Activated CD8-positive, alpha-beta memory T cell treated with anti-CD3 and anti-CD28 coated beads, Interleukin-2, amount 50 U/mL, for 4 hours (primary cell): ENCODE data around the gene CERS4.
"Not testable (repeated sequence)": the region's sequence is repeated elsewhere in the genome, so short reads cannot be mapped to it uniquely, and the experiment has no call there.

Experiments
- DNase-seq: peaks from one replicate; pipeline ENCODE4 v3.0.0-alpha.2; 2020

CERS4 gene

DNA sequence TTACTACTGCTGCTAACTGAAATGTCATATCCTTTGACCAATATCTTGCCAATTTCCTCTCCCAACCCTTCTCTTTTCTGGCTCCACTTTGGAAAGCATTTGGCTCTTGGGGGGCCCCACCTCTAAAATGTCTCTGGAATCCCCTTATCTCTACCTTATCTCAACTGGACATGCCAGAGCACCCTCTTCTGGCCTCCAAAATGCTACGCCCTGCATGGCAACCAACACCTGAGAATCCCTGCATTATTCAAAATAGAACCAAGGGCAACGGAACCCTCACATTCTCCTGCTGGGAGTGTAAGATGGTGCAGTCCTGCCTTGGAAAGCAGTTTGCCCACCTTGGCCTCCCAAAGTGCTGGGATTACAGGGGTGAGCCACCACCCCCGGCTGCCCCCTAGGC, 35.3 kb downstream of the CERS4 start:
- DNase-seq: no peak

DNA sequence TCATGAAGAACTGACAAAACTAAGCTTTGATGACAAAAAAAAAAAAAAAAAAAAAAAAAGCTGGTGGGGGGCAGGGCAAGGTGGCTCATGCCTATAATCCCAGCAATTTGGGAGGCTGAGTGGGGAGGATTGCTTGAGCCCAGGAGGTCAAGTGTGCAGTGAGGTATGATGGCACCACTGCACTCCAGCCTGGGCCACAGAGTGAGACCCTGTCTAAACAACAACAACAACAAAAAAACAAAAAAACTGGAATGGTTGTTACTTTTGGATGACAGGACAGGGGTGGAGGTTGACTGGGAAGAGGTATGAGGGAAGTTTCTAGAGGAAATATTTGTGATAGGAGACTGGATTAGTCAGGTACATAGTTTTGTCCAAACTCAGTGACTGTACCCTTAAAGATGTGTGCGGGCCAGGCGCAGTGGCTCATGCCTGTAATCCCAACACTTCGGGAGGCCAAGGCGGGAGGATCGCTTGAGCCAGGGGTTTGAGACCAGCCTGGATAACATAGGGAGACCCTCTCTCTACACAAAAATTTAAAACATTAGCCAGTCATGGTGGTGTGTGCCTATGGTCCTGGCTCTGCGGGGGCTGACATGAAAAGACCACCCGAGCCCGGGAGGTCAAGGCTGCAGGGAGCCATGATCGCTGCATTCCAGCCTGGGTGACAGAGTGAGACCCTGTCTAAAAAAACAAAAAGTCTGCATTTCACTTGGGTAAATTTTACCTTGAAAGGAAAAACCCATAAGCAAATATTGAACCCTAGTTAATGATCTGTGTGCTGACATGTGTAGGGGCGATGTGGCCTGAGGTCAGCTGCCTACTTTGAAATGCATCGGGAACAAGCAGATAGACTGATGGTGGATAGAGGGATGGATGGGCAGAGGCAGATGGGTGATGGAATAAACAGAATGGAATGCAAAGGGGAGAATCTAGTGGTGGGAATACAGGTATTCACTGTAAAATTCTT, 37.0 kb downstream of the CERS4 start:
- no peak for DNase-seq

DNA sequence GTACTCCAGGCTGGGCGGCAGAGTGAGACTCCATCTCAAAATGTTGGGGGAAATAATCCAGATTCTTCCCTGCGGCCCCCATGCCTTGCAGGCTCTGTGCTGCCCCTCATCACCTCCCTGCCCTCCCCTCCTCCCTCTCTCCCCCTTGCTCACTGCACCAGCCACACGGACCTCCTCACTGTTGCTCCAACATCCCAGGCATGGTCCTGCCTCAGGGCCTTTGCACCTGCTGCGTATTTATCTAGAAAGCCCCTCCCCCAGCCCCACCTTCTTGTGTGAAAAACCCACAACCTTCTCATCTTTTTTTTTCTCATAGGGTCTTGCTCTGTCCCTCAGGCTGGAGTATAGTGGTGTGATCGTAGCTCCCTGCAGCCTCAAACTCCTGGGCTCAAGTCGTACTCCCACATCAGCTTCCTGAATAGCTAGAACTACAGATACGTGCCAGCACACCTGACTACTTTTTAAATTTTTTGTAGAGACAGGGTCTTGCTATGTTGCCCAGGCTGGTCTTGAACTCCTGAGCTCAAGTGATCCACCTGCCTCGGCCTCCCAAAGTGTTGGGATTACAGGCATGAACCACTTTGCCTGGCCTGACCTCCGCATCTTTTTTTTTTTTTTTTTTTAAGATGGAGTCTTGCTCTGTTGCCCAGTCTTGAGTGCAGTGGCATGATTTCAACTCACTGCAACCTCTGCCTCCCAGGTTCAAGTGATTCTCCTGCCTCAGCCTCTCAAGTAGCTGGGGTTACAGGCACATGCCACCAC, 38.1 kb downstream of the CERS4 start:
- DNase-seq: not testable (repeated sequence)

DNA sequence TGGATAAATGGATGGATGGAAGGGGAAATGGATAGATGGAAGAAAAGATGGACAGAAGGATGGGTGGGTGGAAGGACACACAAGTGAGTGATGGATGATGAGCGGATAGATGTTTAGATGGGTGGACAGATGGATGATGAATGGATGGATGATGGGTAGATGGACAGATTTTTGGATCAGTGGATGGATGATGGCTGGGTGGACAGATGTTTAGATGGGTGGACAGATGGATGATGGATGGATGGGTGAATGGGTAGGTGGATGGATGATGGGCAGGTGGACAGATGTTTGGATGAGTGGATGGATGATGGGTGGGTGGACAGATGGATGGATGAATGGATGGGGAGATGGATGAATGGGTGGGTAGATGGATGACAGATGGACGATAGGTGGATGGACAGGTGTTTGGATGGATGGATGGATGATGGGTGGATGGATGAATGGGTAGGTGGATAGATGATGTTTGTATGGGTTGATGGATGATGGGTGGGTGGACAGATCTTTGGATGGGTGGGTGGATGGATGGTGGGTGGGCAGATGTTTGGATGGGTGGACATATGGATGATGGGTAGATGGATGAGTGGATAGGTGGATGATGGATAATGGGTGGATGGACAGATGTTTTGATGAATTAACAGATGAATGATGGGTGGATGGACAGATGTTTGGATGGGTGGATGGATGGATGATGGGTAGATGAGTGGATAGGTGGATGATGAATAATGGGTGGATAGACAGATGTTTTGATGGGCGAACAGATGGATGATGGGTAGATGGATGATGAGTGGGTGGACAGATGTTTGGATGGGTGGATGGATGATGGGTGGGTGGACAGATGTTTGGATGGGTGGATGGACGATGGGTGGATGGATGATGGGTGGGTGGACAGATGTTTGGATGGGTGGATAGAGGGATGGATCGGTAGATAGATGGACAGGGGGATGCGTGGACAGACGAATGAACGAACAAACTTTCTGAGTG, 39.5 kb downstream of the CERS4 start:
- no peak for DNase-seq

DNA sequence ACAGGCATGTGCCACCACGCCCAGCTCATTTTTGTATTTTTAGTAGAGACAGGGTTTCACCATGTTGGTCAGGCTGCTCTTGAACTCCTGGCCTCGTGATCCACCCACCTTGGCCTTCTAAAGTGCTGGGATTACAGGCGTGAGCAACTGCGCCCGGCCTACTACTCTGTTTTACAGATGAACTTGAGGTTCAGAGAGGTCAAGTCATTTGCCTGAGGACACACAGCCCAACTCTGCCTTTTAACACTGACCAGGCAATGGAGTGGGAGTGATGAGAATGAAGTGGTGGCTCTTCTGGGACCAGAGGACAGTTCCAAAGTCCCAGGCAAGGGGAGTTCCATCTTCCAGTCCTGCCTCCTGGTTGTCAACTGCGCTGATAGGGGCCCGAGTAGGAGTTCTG, 41.4 kb downstream of the CERS4 start:
- no peak for DNase-seq

DNA sequence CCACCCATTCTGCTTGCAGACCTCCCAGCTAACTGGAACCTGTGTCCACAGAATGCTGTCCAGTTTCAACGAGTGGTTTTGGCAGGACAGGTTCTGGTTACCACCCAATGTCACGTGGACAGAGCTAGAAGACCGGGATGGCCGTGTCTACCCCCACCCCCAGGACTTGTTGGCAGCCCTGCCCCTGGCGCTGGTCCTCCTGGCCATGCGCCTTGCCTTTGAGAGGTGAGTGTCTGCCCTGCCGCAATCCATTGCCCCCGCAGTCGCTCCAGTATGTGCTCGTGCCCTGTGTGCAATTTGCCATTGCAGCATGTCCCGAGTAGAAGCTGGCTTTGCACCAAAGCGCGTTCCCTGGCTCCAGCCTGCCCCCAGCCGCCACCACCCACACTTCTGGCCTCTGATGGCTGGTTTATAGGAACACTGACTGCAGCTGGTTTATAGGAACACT, 41.9 kb downstream of the CERS4 start:
- DNase-seq: no peak

DNA sequence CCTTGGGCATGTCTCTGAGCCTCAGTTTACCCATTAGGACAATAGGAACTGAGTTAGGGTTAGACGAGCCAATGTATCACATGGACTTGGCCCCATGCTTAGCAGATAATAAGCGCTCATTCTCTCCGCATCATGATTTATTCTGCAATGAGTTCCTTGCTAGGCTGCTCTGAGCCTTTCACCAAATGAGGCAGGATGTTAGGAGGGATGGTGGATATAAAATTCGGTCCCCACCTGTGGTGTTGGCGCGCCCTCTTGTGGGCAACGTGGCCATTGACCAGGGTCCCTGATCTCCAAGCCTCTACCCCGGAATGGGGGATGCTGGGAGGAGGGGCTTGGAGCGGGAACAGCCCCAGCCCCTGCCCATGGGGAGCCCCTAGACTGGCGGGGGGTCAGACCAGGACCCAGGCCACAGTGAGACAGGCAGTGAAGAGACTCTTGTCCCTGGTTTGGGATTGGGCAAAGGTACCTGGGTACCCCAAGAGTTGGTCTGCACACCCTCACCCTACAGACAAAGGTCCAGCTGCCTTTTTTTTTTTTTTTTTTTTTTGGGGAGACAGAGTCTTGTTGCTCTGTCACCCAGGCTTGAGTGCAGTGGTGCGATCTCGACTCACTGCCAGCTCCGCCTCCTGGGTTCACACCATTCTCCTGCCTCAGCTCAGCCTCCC, 43.9 kb downstream of the CERS4 start:
- DNase-seq: peak; percentile 87

DNA sequence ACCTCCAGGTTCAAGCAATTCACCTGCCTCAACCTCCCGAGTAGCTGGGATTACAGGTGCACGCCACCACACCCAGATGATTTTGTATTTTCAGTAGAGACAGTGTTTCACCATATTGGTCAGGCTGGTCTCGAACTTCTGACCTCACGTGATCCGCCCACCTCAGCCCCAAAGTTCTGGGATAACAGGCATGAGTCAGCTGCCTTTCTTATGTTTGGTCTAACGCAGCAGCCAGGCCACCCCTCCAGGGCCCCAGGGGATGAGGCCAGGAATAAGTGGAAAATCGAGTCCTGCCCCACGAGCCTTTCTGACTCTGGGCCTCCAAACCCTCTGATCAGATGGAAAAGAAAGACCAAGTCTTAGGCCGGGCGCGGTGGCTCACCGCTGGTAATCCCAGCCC, 44.5 kb downstream of the CERS4 start:
- no peak for DNase-seq

DNA sequence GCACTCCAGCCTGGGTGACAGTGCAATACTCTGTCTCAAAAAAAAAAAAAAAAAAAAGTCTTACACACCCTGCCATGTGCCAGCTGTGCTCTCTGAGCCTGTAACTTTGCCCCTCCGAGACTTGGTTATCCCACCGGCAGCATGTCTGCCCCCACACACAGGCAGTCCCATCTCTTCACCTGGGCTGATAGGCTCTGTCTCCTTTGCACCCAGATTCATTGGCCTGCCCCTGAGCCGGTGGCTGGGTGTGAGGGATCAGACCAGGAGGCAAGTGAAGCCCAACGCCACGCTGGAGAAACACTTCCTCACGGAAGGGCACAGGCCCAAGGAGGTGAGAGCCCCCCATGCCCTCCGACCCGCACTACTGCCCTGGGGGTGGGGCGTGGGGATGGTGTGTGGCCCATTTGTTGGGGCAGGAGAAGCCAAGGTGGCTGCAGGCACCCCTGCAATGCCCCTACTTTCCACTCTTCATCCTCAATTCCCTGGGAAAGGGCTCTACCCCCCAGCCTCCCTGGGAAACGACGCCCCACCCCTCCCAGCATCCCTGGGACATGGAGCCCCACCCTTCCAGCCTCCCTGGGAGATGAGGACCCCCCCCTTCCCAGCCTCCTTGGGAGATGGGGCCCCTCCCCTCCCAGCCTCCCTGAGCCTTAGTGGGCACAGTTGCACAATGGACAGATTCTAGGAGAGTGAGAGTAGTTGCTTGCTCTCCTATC, 45.3 kb downstream of the CERS4 start:
- no peak for DNase-seq

DNA sequence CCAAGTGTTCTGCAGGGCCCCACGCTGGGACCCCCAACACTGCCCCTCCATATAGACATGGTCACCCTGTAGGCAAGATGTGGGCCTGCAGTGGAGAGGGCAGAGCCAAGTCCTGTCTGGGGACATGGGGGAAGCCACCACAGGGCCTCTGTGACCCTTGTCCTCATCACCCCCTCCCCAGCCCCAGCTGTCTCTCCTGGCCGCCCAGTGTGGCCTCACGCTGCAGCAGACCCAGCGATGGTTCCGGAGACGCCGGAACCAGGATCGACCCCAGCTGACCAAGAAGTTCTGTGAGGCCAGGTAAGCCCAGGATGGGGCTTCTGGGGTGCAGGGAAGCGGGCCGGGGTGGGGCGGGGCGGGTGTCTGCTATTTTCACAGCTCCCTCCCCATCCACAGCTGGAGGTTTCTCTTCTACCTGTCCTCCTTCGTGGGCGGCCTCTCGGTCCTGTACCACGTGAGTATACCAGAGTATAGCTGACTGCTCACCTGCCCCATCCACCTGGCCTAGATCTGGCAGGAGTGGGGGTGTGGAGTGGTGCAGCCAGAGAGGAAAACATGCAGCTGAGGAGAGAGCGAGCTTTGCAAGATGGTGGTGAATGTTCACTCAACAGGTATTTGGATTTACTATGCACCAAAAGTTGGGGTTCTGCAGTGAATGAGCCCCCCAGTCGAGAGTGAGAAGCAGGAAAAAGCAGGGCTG, 46.4 kb downstream of the CERS4 start:
- DNase-seq: no peak

DNA sequence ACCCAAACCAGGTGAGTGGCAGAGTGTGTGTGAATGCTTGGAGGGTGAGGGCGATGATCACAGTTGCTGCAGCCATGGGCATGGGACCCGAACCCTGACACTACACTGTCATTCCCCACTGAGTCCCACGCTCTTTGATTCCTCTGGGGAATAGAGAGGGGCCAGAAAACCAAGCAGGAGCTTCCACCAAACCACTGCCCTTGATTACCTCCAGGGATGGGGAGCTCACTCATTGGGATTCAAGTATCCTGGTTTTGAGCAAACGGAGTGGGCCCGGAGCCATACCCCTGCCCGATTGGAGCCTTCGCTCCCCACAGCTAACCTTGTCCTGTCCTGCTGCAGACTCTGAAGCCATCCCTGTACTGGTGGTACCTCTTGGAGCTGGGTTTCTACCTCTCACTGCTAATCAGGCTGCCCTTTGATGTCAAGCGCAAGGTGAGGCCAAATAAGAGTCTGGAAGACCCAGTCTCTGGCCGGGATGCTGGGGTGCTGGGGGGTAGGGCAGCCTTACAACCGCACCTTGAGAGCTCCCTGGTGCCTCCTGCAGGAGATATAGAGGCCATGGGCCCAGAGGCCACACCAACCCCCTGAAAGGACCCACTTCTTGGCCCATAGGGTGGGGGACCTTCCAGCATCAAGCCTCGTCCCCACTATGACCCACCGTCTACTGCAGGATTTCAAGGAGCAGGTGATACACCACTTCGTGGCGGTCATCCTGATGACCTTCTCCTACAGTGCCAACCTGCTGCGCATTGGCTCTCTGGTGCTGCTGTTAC, 47.3 kb downstream of the CERS4 start:
- DNase-seq: no peak

DNA sequence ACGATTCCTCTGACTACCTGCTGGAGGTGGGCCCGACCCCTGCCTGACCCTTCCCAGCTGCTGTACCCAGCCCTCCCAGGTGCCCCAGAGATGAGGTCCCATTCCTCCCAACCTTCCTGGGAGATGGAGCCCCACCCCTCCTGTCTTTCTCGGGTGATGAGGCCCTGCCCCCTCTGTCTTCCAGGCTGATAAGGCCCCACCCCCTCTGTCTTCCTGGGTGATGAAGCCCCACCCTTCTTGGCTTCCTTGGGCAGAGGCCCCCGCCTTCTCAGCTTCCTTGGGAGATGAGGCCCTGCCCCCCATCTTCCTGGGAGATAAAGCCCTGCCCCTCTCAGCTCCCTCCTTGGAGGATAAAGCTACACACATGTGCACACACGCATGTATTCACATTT, 47.9 kb downstream of the CERS4 start:
- DNase-seq: no peak

DNA sequence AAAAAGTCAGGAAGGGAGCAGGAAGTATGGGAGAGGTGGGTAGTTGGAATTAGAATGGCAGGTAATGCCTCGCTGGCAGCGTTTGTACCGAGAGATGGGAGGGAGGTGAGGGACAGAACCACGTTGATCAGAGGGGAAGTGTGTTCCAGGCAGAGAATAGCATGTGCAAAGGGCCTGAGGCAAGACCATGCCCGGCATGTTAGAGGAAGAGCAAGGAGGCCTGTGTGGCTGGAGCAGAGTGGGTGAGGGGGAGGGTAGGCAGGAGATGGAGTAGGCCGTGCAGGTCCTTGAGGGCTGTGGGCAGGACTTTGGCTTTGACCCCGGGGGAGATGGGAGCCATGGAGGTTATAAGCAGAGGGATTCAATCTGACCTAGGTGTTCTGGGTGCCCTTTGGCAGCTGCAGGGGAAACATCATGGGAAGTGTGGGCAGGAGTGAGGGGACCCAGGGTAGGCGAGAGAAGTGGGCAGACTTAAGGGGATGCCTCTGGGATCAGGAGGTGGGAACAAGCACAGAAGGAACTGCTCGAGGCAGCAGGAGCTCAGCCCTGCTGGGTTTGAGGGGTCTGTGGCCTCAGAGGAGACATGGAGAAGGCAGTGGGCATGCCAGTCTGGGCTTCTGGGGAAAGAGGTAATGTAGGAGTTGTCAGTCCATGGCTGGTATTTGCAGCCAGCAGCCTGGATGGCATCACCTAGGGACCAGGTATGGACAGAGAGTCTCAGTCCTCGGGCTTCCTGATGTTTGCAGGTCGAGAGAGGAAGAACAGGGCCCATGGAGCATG, 50.2 kb downstream of the CERS4 start:
- DNase-seq: no peak

DNA sequence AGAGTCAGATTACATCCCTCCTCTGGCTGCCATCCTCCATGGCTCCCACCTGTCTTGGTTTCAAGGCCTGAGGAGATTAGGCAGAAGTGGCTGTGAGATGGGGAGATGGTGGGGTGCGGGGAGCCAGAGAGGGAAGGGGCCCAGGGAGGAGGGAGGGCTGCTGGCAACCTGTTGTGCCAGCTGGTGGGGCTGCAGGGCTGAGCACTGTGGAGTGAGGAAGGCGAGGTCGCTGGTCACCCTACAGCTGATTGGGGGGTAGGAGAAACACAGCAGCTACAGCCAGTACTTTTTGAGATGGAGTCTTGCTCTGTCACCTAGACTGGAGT, 50.7 kb downstream of the CERS4 start:
- DNase-seq: no peak

DNA sequence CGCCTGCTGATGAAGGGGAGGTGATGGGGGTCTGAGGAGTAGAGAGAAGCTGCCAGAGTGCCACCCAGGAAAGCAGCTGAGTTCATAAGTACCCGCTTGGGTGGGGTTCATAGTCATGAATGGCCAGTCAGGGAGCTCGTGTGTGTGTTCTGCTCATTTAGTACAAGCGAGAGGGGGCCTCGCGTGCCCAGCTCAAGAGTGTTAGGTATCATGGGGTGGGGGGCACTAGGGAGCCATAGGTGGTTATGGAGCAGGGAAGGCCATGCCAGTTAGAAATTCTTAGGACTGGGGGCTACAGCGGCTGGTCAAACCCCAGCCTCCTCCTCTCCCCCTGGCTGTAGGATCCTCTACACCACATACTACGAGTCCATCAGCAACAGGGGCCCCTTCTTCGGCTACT, 52.2 kb downstream of the CERS4 start:
- DNase-seq: no peak

DNA sequence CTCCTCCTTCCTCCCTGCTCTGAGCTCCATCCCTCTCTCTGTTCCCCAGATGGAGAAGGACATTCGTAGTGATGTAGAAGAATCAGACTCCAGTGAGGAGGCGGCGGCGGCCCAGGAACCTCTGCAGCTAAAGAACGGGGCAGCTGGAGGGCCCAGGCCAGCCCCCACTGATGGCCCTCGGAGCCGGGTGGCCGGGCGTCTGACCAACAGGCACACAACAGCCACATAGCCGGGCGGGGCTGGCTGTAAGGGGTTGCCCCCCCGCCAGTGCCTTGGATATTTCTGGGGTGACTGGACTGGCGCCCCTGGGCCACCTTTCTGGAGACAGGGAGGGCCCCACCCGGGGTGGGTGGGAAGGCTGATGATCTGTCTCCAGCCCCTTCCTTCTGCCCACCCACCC, 52.7 kb downstream of the CERS4 start:
- DNase-seq: no peak

DNA sequence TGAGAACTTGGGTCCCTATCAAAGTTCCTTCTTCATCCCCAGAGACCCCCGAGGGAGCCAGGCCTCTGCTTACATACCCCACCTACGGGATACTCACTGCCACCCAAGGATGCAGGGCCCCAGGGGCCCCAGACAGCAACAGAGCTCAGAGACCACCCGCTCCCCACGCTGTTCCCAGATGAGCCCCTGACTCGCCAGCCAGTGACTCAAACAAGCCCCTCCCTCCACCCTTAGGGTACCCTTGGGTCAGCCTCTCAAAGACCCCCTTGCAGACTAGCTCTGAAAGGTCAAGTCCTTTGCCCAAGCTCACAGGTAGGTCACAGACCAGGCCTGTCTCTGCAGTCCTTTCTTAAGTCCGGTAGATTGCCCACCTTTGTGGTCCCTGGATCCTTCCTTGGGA, 53.3 kb downstream of the CERS4 start:
- no peak for DNase-seq

DNA sequence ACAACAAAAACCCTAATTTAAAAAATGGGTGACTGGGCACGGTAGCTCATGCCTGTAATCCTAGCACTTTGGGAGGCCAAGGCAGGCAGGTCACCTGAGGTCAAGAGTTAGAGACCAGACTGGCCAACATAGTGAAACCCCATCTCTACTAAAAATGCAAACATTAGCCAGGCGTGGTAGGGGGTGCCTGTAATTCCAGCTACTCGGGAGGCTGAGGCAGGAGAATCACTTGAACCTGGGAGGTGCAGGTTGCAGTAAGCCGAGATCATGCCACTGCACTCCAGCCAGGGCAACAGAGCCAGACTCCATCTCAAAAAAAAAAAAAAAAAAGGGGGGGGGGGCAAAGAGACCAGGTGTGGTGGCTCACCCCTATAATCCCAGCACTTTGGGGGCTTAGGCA, 55.1 kb downstream of the CERS4 start:
- not testable (repeated sequence) for DNase-seq

DNA sequence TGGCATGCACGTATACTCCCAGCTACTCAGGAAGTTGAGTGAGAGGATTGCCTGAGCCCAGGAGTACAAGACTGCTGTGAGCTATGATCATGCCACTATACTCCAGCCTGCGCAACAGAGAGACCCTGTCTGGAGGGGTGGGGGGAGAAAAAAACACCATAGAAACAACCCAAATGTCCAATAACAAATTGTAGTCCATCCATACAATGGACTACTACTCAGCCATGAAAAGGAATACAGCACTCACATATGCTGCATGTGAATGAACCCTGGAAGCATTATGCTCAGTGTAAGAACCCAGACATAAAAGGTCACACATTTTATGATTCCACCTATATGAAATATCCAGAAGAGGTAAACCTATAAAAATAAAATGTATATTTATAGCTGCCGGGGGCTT, 56.7 kb downstream of the CERS4 start:
- DNase-seq: no peak
